Measurements from ENCODE around the gene CCNYL1. TPM values are rescaled to one million over a fixed set of nuclear protein-coding genes. Genes with fewer than 3 reads are reported as not detected.
A peak's percentile ranks its signal among the peaks of the same experiment; 100 is the strongest.

The CCNYL1 gene
- total RNA-seq, 4 donors from 2014 or later: 3.3 to 10.1 (median 7.1) TPM

DNA sequence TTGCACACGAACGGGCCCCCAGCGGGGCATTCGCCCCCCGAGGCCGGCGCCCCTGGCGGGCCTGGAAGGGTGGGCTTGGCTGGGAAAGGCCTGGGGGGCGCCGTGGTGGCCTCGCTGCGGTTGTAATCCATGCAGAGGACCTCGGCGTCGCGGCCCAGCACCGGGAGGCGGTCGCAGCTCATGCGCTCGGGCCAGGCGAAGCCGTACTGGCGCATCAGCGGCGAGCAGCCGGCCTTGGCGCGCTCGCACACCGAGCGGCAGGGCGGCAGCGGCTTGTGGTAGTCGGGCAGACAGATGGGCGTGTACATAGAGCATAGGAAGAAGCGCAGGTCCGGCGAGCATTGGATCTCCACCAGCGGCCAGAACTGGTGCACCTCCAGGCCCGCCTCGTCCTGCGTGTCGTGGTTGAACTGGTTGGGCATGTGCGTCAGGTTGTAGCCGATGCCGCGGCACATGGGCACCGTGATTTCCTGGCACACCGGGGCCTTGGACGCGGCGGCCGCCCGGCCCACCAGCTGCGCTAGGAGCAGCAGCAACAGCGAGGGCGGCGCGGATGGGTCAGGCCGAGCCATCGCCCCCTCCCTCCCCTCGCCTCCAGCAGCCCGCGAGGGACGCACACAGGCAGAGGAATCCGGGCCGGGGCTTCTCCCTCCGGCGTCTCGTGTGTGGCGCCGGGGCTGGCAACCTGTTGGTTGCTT lies 56.9 kb downstream of the CCNYL1 start:
- H3K9me3 ChIP-seq: no peaks in the 10 kb centered on the region
- intact Hi-C loops (cut with DNase I; ENCODE audit: low total_unique reads): loop anchor here (2.0 to 5.0 kb wide), 2 partner anchors 58 to 204 kb away; partner anchors contain the start of gene CCNYL1
- H3K27ac ChIP-seq: peak overlapping the region; percentile 88 to 98 (median 92)
- in situ Hi-C loops (cut with MboI; ENCODE audit: low sequenced_read_pairs in 4 of 4): no loop called here
- H3K36me3 ChIP-seq: no peaks in the 10 kb centered on the region
- ATAC-seq (peak; percentile 3 to 4), DNase-seq (peak; percentile 31 to 35)
- H3K27me3 ChIP-seq: no peaks in the 10 kb centered on the region
- TF ChIP-seq, protein P1, sequence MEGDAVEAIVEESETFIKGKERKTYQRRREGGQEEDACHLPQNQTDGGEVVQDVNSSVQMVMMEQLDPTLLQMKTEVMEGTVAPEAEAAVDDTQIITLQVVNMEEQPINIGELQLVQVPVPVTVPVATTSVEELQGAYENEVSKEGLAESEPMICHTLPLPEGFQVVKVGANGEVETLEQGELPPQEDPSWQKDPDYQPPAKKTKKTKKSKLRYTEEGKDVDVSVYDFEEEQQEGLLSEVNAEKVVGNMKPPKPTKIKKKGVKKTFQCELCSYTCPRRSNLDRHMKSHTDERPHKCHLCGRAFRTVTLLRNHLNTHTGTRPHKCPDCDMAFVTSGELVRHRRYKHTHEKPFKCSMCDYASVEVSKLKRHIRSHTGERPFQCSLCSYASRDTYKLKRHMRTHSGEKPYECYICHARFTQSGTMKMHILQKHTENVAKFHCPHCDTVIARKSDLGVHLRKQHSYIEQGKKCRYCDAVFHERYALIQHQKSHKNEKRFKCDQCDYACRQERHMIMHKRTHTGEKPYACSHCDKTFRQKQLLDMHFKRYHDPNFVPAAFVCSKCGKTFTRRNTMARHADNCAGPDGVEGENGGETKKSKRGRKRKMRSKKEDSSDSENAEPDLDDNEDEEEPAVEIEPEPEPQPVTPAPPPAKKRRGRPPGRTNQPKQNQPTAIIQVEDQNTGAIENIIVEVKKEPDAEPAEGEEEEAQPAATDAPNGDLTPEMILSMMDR (IDR thresholded peaks at IDR 0.05 in 4 of 5, conservative IDR thresholded peaks at IDR 0.05 in 1 of 5): no peak
- peak in 1 of 2 donors; percentile 11 for TF ChIP-seq POLR2A (IDR thresholded peaks at IDR 0.05)
- H3K4me3 ChIP-seq: peak overlapping the region; percentile 81 to 95 (median 86)
- peaks cover 26 to 40% of the 10 kb centered on the region in 2 donors for H3K4me1 ChIP-seq

DNA sequence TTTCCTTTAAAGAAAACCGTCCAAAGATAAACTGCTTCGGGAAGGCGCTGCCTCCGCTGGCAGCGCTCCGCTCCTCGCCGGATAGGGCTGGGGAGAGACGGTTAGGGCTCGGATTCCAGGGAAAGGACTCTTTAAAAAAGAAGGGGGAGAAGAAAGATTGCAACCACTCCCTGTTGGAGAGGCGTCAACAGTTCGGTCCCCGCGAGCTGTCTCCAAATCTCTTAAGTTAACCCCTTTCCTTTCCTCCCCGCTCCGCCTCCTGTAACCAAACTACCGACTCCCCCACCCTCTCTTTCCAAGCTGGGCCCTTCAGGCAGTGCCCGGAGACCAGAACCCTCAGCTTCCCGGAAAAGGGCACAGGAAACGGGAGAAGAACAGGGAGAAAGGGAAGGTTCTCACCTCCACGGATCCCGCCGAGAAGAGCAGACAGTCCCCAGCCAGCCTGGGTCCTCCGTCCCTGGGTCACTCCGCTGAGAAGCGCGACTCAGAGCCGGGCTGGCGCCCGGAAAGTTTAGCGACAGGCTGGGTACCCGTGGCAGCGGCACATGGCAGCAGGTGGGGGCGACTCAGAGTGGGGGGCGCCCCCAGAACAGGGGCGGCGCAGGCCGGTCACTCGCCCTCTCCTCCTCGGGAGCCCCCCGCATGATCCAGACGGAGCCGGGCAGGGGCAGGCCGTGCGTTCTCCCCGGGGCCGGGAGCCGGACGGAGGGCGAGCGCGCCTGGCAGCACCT lies 57.6 kb downstream of the CCNYL1 start:
- no peak for TF ChIP-seq POLR2A (IDR thresholded peaks at IDR 0.05)
- TF ChIP-seq, protein P1 (IDR thresholded peaks at IDR 0.05 in 4 of 5, conservative IDR thresholded peaks at IDR 0.05 in 1 of 5): no peak
- DNase-seq (peak in 1 of 2 donors; percentile 24), ATAC-seq (peak; percentile 36 to 45)
- Histone ChIP-seq H3K4me1 (peaks cover 19 to 33% of the 10 kb centered on the region in 2 donors), H3K9me3 (no peaks in the 10 kb centered on the region), H3K27me3 (no peaks in the 10 kb centered on the region), H3K27ac (peak overlapping the region; percentile 88 to 98 (median 92)), H3K36me3 (no peaks in the 10 kb centered on the region), H3K4me3 (peak overlapping the region; percentile 81 to 95 (median 86))
- in situ Hi-C loops (cut with MboI; ENCODE audit: low sequenced_read_pairs in 4 of 4) (no loop called here), intact Hi-C loops (cut with DNase I; ENCODE audit: low total_unique reads) (loop anchor here (1.0 to 5.0 kb wide), 3 partner anchors 58 to 256 kb away; partner anchors contain the start of genes CCNYL1 and PLEKHM3)

DNA sequence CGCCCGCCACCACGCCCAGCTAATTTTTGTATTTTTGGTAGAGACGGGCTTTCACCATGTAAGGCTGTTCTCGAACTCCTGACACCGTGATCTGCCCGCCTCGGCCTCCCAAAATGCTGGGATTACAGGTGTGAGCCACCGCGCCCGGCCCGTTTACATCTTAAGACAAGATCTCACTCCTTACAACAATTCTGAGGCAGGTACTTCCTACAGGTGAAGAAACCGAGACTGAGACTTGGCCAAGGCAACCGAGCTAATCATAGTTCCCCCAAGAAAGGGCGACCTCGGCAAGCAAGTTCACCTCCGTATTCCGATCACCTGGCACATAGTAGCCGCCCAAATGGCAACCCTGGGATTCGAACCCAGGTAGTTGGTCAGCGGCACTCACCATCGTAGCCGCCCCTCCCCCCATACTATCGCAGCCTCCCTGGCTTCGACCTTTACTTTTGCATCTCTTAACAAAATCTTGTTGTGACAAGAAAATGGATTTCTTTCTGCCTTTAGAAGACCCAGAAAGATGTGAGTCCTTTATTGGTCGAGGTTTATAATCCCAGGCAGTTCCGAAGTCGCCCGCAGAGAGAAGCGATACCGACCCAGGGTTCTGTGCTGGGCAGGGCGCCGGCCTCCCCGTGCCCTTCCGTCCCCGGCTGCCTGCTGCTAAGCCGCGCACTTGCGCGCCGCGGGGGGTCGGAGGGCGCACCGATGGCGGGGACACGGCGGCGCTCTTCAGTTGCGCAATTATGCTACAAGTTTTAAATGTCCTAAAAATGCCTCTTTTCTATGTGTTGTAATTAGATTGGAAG lies 59.4 kb downstream of the CCNYL1 start:
- in situ Hi-C loops (cut with MboI; ENCODE audit: low sequenced_read_pairs in 4 of 4) (no loop called here), intact Hi-C loops (cut with DNase I; ENCODE audit: low total_unique reads) (loop anchor here (1.0 to 5.0 kb wide), 3 partner anchors 146 to 1614 kb away; partner anchors contain the start of genes EEF1B2, METTL21A, NDUFS1 and PIKFYVE)
- H3K4me3 ChIP-seq: peak overlapping the region; percentile 81 to 95 (median 86)
- no peak for DNase-seq
- ATAC-seq: no peak
- no peaks in the 10 kb centered on the region for H3K36me3 ChIP-seq
- H3K27me3 ChIP-seq: no peaks in the 10 kb centered on the region
- peaks cover 8 to 17% of the 10 kb centered on the region in 2 donors for H3K4me1 ChIP-seq
- peak overlapping the region; percentile 56 to 98 (median 89) for H3K27ac ChIP-seq
- TF ChIP-seq, protein P1 (IDR thresholded peaks at IDR 0.05 in 4 of 5, conservative IDR thresholded peaks at IDR 0.05 in 1 of 5): no peak
- no peak for TF ChIP-seq POLR2A (IDR thresholded peaks at IDR 0.05)
- H3K9me3 ChIP-seq: no peaks in the 10 kb centered on the region

DNA sequence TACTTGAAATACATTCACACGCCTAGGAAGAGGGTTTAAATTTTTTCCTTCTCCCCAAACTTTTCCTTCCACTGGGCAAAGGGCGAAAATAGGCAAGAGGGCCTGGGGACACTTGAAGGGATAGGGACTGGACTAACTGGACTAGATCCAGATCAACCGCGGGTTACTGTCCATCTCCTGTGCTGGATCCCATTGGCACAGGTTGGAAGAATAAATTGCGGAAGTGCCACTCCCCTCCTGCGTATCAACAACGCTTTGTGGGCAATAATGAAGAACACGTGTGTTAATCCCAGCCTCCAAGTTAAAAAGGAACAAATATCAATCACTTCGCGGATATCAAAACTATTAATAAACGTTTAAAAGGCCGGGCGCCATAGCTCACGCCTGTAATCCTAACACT lies 60.0 kb downstream of the CCNYL1 start:
- DNase-seq (no peak), ATAC-seq (no peak)
- Histone ChIP-seq H3K36me3 (no peaks in the 10 kb centered on the region), H3K27me3 (no peaks in the 10 kb centered on the region), H3K27ac (peak overlapping the region in 3 of 4 donors; percentile 88 to 98 (median 90)), H3K4me3 (peak overlapping the region in 3 of 4 donors; percentile 81 to 95 (median 81)), H3K4me1 (peaks cover 8 to 11% of the 10 kb centered on the region in 2 donors), H3K9me3 (no peaks in the 10 kb centered on the region)
- TF ChIP-seq, protein P1 (IDR thresholded peaks at IDR 0.05 in 4 of 5, conservative IDR thresholded peaks at IDR 0.05 in 1 of 5): no peak
- TF ChIP-seq POLR2A (IDR thresholded peaks at IDR 0.05): no peak
- in situ Hi-C loops (cut with MboI; ENCODE audit: low sequenced_read_pairs in 4 of 4): no loop called here
- intact Hi-C loops (cut with DNase I; ENCODE audit: low total_unique reads): loop anchor here (5.0 kb wide), 2 partner anchors 496 to 1614 kb away; partner anchors contain the start of genes EEF1B2, NDUFS1 and PIKFYVE
